GM21423 (cell line): ENCODE data around the gene IKBKG.
"Not testable (repeated sequence)": the region's sequence is repeated elsewhere in the genome, so short reads cannot be mapped to it uniquely, and the experiment has no call there.

Experiments
- ATAC-seq: cut with Tn5 transposase; IDR thresholded peaks from one replicate; pipeline ENCODE4 v1.9.1; 2021; ENCODE audit warnings: mild to moderate bottlenecking, moderate library complexity; ENCODE audit not compliant: unreplicated experiment

IKBKG gene

GRCh38 chrX:154526901-154527675 lies 20.3 kb upstream of the IKBKG start:
- ATAC-seq: no peak

GRCh38 chrX:154529206-154529612 lies 18.2 kb upstream of the IKBKG start:
- no peak for ATAC-seq

DNA sequence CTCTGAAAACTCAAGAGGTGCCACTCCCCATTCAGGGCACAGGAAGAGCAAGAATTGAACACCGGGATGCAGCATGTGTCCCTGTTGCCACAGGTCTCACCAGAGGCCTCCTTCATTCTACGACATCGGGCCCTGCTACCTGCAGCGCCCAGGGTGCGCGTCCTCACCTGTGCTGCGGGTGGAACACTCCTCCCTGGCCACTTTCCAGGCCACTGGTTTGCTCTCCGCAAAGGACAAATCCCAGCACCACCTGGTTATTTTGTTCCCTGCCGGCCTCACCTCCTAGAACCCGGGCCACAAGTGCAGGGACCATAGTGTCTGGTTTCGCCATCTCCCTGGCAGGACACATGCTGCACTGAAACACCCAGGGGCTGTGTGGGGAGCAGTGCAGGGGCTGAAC lies 17.1 kb upstream of the IKBKG start:
- no peak for ATAC-seq

GRCh38 chrX:154531626-154532025 lies 15.8 kb upstream of the IKBKG start:
- no peak for ATAC-seq

GRCh38 chrX:154532690-154533089 lies 14.7 kb upstream of the IKBKG start:
- no peak for ATAC-seq

GRCh38 chrX:154534526-154535322 lies 12.7 kb upstream of the IKBKG start:
- peak; percentile 81 for ATAC-seq

GRCh38 chrX:154535892-154536291 lies 11.5 kb upstream of the IKBKG start:
- ATAC-seq: no peak

GRCh38 chrX:154539077-154539476 lies 8.3 kb upstream of the IKBKG start:
- no peak for ATAC-seq

DNA sequence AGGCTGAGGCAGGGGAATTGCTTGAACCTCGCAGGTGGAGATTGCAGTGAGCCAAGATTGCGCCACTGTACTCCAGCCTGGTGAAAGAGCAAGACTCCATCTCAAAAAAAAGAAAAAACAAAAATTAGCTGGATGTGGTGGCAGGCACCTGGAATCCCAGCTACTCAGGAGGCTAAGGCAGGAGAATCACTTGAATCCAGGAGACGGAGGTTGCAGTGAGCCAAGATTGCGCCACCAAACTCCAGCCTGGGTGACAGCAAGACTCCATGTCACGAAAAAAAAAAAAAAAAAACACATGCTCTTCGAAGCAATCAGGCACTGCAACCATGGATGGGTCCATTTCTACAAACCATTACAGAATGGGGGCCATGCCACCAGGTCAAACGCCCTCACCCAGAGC lies 7.1 kb upstream of the IKBKG start:
- ATAC-seq: not testable (repeated sequence)

GRCh38 chrX:154540897-154541535 lies 6.4 kb upstream of the IKBKG start:
- no peak for ATAC-seq

- ATAC-seq: no peak
These were observed 5.9 kb upstream of the IKBKG start for GRCh38 chrX:154541589-154541895.

- ATAC-seq: no peak
These were observed 5.3 kb upstream of the IKBKG start for GRCh38 chrX:154541896-154542722.

DNA sequence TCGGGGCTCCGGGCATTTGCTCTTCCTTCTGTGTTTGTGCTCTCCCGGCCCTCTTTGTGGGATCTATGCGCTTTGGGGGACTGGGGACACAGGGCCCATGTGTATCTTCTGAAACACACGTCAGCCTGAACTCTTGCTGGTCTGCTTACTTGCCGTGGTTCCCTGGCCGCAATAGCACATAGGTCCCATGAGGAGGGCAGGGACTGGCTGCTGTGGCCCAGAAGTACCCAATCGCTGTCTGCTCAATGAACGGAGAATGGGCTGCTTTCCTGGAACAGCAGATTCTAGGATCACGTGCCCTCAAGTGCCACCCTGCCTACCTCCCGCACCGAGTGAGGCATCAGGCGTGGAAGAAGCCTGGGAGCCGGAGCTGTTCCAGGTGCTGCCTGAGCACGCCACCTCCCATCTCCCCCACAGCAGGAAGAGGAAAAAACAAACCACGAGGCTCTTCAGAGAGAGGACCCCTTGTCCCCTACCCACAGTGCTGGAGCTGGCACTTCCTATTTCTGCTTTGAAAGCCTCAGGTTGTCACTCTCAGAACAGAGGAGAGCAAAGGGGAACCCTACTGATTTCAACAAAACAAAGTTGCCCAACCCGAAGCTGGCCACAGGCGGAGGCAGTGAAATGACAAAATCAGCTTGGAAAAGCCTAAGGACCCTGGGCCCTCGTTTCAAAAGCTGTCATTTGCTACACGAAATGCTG lies 4.5 kb upstream of the IKBKG start:
- ATAC-seq: no peak

DNA sequence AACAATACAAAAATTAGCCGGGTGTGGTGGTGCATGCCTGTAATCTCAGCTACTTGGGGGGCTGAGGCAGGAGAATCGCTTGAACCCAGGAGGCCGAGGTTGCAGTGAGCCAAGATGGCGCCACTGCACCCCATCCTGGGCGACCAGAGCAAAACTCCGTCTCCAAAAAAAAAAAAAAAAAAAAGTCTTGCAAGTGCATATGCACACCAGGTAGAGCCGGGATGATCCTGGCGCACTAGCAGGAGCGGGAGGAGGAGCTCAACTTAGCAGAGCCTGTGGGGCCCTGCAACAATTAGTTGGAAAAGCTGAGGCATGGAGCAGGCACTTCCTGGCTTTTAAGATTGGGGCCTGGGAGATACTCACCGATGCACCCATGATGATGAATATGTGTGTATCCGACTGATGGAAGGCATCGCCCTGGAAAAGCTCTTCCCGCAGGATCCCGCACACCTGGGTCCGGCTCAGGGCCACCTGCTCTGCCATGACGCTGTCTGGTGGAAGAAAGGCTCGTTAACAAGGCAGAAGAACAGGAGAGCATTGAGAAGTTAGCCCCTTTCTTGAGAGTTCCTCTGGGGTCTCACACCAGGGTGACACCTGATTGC lies 1.6 kb upstream of the IKBKG start:
- ATAC-seq: no peak

- ATAC-seq: peak; percentile 37
These were observed 821 bp upstream of the IKBKG start, which contains the start of gene G6PD for GRCh38 chrX:154546354-154547244. TSS of gene G6PD (minus strand) at chrX:154546846. CDS start at chrX:154546155, 691 bp downstream.

DNA sequence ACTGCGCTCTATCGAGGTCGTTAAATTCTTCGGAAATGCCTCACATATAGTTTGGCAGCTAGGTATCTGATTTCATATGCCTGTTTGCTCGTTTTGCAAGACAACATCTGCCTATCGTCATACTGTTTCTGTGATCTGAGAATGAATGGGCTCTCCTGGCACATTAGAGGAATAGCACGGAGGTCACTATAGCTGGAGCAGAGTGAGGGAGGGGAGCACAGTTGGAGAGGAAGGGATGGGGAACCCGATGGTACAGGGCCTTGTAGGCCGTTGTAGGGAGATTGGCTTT lies 552 bp downstream of the IKBKG start:
- ATAC-seq: no peak

DNA sequence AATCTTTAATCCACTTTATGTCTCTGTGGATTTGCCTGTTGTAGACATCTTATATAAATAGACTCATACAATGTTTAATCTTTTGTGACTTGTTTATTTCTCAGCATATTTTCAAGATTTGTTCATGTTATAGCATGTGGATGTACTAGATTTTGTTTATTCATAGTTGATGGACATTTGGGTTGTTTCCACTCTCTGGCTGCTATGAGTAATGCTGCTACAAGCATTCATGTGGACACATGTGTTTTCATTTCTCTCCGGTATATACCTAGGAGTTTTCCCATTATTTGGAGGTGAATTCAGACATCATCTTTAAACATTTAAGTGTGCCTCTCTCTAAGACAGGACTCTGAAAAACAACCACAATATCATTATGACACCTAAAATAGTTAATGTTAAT lies 2.3 kb downstream of the IKBKG start:
- ATAC-seq: no peak

DNA sequence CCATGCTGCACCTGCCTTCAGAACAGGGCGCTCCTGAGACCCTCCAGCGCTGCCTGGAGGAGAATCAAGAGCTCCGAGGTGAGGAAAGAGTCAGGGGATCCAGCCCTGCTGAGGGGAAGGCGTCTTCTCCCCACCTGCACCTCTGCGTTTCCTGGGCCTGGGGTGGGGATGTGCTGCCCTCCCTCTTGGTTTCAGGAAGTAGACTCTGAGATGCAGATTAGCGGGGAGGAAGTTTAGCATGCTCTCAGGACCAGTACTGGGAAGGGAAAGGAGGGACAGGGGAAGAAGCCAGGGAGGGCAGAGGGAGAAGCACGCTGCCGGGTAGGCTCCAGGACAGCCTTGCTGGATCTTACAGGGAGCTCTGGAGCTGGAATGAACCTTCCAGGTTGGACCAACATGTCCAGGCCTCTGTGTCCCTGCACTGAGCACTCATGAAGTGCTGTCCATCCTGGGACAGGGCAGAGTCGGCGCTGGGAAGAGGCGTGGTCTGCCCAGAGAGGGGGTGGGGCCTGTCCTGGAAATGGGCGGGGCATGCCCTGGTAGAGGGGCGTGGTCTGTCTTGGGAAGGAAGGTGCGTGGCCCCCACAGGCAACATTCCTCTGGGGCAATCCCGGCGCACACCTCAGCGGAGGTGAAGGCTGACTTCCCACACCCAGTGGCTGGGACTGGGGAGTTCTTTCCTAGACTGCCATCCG lies 4.8 kb downstream of the IKBKG start:
- not testable (repeated sequence) for ATAC-seq
